ENCODE data around the gene CDH1.

The CDH1 gene

DNA sequence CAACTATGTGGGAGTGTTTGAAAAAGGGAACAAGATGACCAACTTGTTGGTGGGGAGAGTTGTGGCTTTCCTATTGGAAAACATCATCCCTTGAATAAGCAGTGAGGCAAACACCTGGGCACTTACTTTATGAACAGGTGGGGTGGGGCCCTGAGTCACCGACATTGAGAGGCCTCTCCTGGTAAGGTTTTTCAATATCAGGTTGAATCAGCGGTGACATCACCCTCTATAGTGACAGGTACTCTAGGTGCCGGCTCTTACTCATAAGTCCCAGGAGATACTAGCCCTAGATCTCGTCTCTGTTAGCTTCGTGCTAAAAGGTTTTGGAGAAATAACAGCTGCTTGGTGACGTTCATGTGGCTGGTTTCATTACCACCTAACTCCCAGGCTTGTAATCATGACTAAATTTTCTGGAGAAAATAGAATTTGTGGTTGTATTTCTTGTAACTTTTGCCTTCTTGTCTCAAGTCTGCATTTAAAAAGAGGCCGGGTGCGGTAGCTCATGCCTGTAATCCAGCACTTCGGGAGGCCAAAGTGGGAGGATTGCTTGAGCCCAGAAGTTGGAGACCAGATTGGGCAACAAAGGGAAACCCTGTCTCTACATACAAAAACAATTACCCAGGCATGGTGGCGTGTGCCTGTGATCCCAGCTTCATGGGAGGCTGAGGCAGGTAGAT lies 19.3 kb downstream of the CDH1 start:
- no peak for DNase-seq
- Histone ChIP-seq H3K4me3 (ENCODE audit: low read depth, low read length) (no peak overlapping the region), H3K36me3 (replicated peaks) (no peaks in the 10 kb centered on the region), H3K27me3 (replicated peaks) (no peaks in the 10 kb centered on the region), H3K27ac (no peak overlapping the region)
- TF ChIP-seq, protein P1, sequence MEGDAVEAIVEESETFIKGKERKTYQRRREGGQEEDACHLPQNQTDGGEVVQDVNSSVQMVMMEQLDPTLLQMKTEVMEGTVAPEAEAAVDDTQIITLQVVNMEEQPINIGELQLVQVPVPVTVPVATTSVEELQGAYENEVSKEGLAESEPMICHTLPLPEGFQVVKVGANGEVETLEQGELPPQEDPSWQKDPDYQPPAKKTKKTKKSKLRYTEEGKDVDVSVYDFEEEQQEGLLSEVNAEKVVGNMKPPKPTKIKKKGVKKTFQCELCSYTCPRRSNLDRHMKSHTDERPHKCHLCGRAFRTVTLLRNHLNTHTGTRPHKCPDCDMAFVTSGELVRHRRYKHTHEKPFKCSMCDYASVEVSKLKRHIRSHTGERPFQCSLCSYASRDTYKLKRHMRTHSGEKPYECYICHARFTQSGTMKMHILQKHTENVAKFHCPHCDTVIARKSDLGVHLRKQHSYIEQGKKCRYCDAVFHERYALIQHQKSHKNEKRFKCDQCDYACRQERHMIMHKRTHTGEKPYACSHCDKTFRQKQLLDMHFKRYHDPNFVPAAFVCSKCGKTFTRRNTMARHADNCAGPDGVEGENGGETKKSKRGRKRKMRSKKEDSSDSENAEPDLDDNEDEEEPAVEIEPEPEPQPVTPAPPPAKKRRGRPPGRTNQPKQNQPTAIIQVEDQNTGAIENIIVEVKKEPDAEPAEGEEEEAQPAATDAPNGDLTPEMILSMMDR (IDR thresholded peaks at IDR 0.05; ENCODE audit: low read depth, low read length, missing control alignments): no peak
- in situ Hi-C loops (cut with HindIII; ENCODE audit: low pct_ligation_motif_present, low sequenced_read_pairs): no loop called here

DNA sequence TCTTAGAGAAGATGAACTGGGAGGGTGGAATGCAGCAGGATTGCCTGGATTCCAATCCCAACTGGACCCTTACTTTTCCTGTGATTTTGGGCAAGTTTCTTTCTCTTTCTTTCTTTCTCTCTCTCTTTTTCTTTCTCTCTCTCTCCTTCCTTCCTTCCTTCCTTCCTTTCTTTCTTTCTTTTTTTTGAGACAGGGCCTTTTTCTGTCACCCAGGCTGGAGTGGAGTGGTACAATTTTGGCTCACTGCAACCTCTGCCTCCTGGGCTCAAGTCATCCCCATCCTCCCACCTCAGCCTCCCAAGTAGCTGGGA lies 20.5 kb downstream of the CDH1 start:
- in situ Hi-C loops (cut with HindIII; ENCODE audit: low pct_ligation_motif_present, low sequenced_read_pairs): no loop called here
- DNase-seq: no peak
- Histone ChIP-seq H3K27me3 (replicated peaks) (no peaks in the 10 kb centered on the region), H3K27ac (no peak overlapping the region), H3K4me3 (ENCODE audit: low read depth, low read length) (no peak overlapping the region), H3K36me3 (replicated peaks) (no peaks in the 10 kb centered on the region)
- TF ChIP-seq, protein P1 (IDR thresholded peaks at IDR 0.05; ENCODE audit: low read depth, low read length, missing control alignments): no peak

DNA sequence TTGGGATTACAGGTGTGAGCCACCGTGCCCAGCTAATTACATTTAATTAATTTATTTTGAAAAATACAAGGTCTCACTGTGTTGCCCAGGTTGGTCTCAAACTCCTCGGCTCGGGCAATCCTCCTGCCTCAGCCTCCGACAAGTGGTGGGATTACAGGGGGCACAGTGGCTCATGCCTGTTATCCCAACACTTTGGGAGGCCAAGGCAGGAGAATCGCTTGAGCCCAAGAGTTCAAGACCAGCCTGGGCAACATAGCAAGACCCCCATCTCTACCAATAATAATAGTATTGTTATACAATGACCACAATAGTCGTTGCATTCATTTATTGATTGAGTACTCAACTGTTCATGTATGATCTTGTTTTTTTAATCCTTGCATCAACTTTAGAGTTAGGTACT lies 22.0 kb downstream of the CDH1 start:
- in situ Hi-C loops (cut with HindIII; ENCODE audit: low pct_ligation_motif_present, low sequenced_read_pairs): no loop called here
- Histone ChIP-seq H3K27me3 (replicated peaks) (no peaks in the 10 kb centered on the region), H3K36me3 (replicated peaks) (no peaks in the 10 kb centered on the region), H3K27ac (no peak overlapping the region), H3K4me3 (ENCODE audit: low read depth, low read length) (no peak overlapping the region)
- no peak for DNase-seq
- TF ChIP-seq, protein P1 (IDR thresholded peaks at IDR 0.05; ENCODE audit: low read depth, low read length, missing control alignments): no peak

DNA sequence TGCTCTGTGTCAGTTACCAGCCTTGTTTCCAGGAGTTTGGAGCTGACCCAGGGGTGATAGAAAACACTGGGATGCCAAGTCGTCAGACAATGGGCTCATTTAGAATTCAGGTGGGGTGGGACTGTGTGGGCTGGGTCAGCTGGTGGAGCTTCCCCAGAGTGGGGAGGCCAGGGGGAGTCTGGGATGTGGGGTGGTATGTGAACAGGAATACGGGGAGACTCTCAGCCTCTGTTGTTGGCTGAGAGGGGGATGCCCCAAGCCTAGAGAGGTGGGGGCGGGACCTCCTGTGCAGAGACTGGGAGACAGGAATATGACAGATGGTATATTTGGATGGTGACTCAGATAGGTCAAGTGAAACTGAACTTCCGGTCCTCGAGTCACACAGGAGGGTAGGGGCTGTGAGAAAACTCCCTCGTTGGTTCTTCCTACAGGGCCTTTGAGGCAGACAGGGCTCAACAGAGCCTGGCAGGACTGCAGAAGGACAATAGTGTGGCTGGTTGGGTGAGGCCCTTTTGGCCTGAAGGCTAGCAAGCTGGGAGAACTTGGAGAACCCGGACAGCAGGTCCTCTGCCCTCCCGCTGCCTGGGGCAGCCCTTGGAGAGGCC lies 23.7 kb downstream of the CDH1 start:
- no peaks in the 10 kb centered on the region for H3K36me3 ChIP-seq (replicated peaks)
- in situ Hi-C loops (cut with HindIII; ENCODE audit: low pct_ligation_motif_present, low sequenced_read_pairs): no loop called here
- no peak overlapping the region for H3K27ac ChIP-seq
- no peak overlapping the region for H3K4me3 ChIP-seq (ENCODE audit: low read depth, low read length)
- H3K27me3 ChIP-seq (replicated peaks): no peaks in the 10 kb centered on the region
- TF ChIP-seq, protein P1 (IDR thresholded peaks at IDR 0.05; ENCODE audit: low read depth, low read length, missing control alignments): no peak
- peak; percentile 36 for DNase-seq

DNA sequence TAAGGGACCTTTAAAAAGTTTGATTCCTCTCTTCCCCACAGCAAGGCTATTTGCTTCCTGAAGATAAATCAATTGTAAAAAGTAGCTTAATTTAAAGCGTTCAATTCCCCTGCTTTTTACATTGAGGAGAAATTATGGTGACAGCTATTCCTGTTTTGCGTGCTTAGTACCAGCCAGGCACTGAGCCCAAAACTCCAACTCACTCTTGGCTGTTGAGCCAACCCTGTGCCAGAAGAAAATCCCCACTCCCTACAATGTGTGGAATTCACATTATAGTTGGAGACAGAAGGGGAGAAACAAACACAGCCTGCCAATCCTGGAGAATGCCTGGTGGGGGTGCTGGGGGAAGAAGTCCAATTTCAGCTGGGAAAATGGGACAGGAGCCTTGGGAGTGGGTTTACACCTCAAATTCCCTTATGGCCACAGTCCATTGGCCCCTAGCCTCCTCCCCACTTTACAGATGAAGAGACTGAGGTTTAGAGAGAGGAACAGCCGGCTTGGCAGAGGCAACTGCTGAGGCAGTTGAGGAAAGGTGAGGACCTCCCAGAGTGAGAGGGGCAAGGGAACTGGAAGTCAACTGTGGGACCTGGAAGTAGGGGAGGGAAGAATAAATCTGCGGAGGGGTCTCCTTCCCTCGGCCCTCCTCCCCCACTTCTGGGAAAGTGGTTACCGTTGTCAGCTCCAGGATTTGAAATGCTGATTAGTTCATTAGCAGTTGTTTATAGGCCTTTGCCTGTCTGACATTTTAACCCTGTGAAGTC lies 26.1 kb downstream of the CDH1 start:
- no peak for DNase-seq
- in situ Hi-C loops (cut with HindIII; ENCODE audit: low pct_ligation_motif_present, low sequenced_read_pairs): no loop called here
- no peaks in the 10 kb centered on the region for H3K36me3 ChIP-seq (replicated peaks)
- H3K27me3 ChIP-seq (replicated peaks): no peaks in the 10 kb centered on the region
- H3K27ac ChIP-seq: no peak overlapping the region
- TF ChIP-seq, protein P1 (IDR thresholded peaks at IDR 0.05; ENCODE audit: low read depth, low read length, missing control alignments): no peak
- H3K4me3 ChIP-seq (ENCODE audit: low read depth, low read length): no peak overlapping the region
